Measurements from ENCODE around the gene EDN2.

Gene EDN2

DNA sequence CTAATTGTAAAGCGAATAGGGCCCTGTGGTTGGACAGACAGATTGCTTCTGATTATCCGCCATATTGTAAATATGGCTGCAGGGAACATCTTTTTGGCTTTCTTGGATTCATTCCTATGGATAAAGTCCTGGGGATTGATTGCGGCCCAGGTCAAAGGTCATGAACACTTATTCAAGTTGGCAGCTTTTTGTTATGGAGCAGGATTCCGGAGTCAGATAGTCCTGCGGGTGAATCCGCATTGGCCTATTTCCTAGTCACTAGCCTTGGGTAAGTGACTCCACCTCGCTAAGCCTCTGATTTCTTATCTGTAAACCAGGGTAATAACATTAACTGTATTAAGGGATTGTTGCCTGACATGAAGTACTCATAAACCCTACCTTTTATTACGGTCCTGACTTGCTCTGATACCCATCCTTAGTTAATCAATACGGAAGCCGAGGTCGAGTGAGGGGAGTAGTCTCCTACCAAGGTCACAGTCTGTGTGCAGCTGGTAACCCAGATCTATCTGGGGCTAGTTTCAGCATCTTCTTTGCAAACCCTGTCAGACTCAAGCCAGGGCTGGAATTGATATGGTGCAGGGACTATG lies 31.7 kb downstream of the EDN2 start:
- no peak overlapping the region for H3K4me3 ChIP-seq (ENCODE audit: low read depth, low read length)
- no peak for TF ChIP-seq CTCF (IDR thresholded peaks at IDR 0.05; ENCODE audit: insufficient read depth, low read length, missing control alignments)
- no peak for DNase-seq (ENCODE audit: low read depth, low spot score)
- ChIA-PET POLR2A (no interaction called here), CTCF (interaction anchor here (11.7 kb wide), 1 partner anchor 20 kb away, joined by 122 read pairs; no protein-coding TSS in a partner anchor)

- TF ChIP-seq CTCF (IDR thresholded peaks at IDR 0.05; ENCODE audit: insufficient read depth, low read length, missing control alignments), result no peak
- POLR2A ChIA-PET, result no interaction called here
- no peak for DNase-seq (ENCODE audit: low read depth, low spot score)
- H3K4me3 ChIP-seq (ENCODE audit: low read depth, low read length), result no peak overlapping the region
- CTCF ChIA-PET, result interaction anchor here (11.7 kb wide), 1 partner anchor 18 kb away, joined by 122 read pairs; no protein-coding TSS in a partner anchor
These were observed 33.7 kb downstream of the EDN2 start for GRCh38 chr1:41450747-41451285.

DNA sequence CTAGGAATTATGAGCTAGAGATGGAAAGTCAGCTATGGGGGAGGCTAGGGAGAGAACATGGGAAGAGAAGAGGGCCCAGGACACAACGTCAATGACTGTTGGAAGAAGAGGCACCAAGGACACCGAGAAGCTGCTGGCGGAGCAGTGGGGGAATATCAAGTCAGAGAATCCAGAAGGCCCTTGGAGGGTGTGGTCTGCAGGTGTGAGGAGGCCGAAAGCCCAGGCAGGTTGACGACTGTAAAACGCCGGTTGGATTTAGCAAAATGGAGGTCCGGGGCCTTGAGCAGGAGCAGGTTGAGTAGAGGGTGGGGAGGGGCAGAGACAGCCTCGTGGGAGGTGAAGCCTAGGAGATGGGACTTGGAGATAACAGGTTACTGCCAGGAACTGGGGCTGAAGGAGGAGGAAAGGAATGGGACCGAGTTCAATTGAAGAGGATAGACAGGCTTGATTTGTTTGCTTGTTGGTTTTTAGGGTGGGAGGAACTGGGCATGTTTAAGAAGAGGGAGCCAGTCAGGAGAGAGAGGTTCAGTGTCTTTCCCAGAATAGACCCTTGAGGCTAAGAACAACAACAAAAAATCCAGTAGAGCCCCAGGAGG lies 35.1 kb downstream of the EDN2 start:
- POLR2A ChIA-PET, result no interaction called here

DNA sequence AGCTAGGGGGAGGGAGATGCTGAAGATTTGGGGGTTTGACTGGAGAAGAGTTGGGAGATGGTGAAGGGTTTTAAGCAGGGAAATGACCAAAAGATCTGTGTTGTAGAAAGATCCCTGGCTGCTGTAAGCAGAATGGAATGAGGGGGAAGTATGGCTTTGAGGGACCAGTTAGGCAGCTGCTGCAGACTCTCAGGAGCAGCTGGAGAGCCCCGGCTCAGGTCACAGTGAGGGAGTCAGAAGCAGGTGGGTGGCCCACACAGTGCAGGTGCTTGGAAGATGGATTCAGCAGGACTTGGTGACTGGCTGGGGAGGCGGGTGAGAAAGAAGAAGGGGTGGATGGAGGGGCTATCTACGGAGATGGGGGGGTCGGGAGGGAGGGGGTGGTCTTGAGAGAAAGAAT lies 35.7 kb downstream of the EDN2 start:
- TF ChIP-seq CTCF (IDR thresholded peaks at IDR 0.05; ENCODE audit: insufficient read depth, low read length, missing control alignments), result no peak
- ChIA-PET POLR2A (no interaction called here), CTCF (interaction anchor here (1.0 to 11.7 kb wide), 4 partner anchors 16 to 67 kb away, joined by 3 to 122 read pairs (median 4); no protein-coding TSS in a partner anchor)
- DNase-seq (ENCODE audit: low read depth, low spot score), result no peak
- H3K4me3 ChIP-seq (ENCODE audit: low read depth, low read length), result no peak overlapping the region

More for the DNA sequence above, 35.1 kb downstream of the EDN2 start:
- DNase-seq (ENCODE audit: low read depth, low spot score), result no peak
- no peak for TF ChIP-seq CTCF (IDR thresholded peaks at IDR 0.05; ENCODE audit: insufficient read depth, low read length, missing control alignments)
- CTCF ChIA-PET, result interaction anchor here (1.0 to 11.7 kb wide), 4 partner anchors 16 to 67 kb away, joined by 3 to 122 read pairs (median 4); no protein-coding TSS in a partner anchor
- H3K4me3 ChIP-seq (ENCODE audit: low read depth, low read length), result no peak overlapping the region

DNA sequence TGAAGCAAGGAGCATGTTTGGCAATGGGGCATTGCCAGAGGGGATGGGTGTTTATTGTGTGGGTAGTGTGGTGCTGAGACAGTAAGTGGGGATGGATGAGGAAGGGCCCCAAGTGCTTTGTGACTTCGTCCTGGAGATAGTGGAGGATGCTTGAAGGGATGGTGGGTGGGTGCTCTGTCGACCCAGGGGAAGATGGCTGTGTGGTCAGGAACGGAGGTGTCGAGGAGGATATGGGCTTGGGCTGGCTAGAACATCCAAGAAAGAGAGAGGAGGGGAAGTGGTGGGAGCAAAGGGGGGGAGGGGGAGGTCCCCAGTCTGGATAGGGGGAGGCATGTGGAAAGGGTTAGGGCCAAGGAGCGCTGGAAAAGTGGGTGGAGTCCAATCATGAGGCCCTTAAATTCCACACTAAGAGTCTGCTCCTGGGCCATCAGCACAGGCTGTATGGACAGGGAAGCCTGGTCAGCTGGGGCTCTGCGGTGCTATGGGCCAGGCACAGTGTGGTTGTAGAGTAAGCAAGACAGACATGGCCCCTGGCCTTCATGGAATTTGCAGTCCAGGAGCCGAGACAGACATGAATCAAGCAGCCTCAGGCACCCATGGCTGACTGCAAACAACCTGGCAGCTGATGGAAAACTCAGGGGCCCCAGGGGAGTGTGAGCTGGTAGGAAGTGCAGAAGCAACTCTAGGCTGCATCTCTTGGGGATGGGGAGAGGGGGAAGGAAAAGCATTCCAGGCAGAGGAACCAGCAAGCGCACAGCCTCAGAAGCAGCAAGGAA lies 36.3 kb downstream of the EDN2 start:
- ChIA-PET POLR2A (no interaction called here), CTCF (interaction anchor here (1.0 to 11.7 kb wide), 2 partner anchors 15 to 30 kb away, joined by 3 to 122 read pairs; no protein-coding TSS in a partner anchor)
- TF ChIP-seq CTCF (IDR thresholded peaks at IDR 0.05; ENCODE audit: insufficient read depth, low read length, missing control alignments), result no peak
- no peak overlapping the region for H3K4me3 ChIP-seq (ENCODE audit: low read depth, low read length)
- no peak for DNase-seq (ENCODE audit: low read depth, low spot score)

Data from AG04449 (cell line).